Keratinocyte (primary cell): ENCODE data around the gene MTERF4. TPM values are rescaled to one million over a fixed set of nuclear protein-coding genes. Genes with fewer than 3 reads are reported as not detected.

Experiments used
- DNase-seq: peaks from one replicate; pipeline ENCODE4 v3.0.0-alpha.2; 2011; ENCODE audit warnings: low read depth, missing footprints, low spot score
- FAIRE-seq: peaks from 2 replicates; lab custom pipeline; 2011; peaks lifted over from hg19 to GRCh38; lab: Jason Lieb, UNC
- H2AFZ ChIP-seq: 2 replicates; pipeline ENCODE4 v1.6.0; 2012; ENCODE audit warnings: low read length, control low read depth, inconsistent platforms; ENCODE audit not compliant: control insufficient read depth
- H3K27ac ChIP-seq: 2 replicates; pipeline ENCODE4 v1.5.1; 2011; ENCODE audit warnings: low read length; ENCODE audit not compliant: control insufficient read depth, insufficient read depth
- H3K27me3 ChIP-seq: 3 replicates; pipeline ENCODE4 v1.6.0; 2011; ENCODE audit warnings: low read length; ENCODE audit not compliant: control insufficient read depth, insufficient read depth; ENCODE audit errors: extremely low read depth
- H3K36me3 ChIP-seq, 2 experiments: 2 replicates in 1 of 2; 3 replicates in 1 of 2; pipeline ENCODE4 v1.5.1; 2011; ENCODE audit warnings: low read length in 2 of 2, mild to moderate bottlenecking in 1 of 2; ENCODE audit not compliant: control insufficient read depth in 2 of 2, insufficient read depth in 2 of 2; ENCODE audit errors: extremely low read depth in 1 of 2
- H3K4me1 ChIP-seq: 3 replicates; pipeline ENCODE4 v1.5.1; 2011; ENCODE audit warnings: low read length; ENCODE audit not compliant: control insufficient read depth, insufficient read depth; ENCODE audit errors: extremely low read depth
- H3K4me2 ChIP-seq: 3 replicates; pipeline ENCODE4 v1.6.0; 2011; ENCODE audit warnings: low read depth, low read length; ENCODE audit not compliant: control insufficient read depth, insufficient read depth; ENCODE audit errors: extremely low read depth
- H3K4me3 ChIP-seq, 3 experiments: fragments of 200-600 bp in 1 of 3; sonication (generic) in 1 of 3; 2 replicates in 2 of 3; 3 replicates in 1 of 3; pipeline ENCODE4 v1.5.1; 2011 to 2016; ENCODE audit warnings: low read length in 3 of 3, mild to moderate bottlenecking in 3 of 3, control low read depth in 2 of 3, inconsistent platforms in 1 of 3, low read depth in 1 of 3, mixed read lengths in 1 of 3, mixed run types in 1 of 3, moderate library complexity in 1 of 3; ENCODE audit not compliant: control insufficient read depth in 2 of 3, insufficient read depth in 2 of 3; ENCODE audit errors: extremely low read depth in 1 of 3
- H3K79me2 ChIP-seq: 2 replicates; pipeline ENCODE4 v1.6.0; 2012; ENCODE audit warnings: low read length; ENCODE audit not compliant: control insufficient read depth, insufficient read depth
- H3K9ac ChIP-seq: 3 replicates; pipeline ENCODE4 v1.6.0; 2011; ENCODE audit warnings: low read length; ENCODE audit not compliant: control insufficient read depth, insufficient read depth; ENCODE audit errors: extremely low read depth
- H3K9me1 ChIP-seq: 3 replicates; pipeline ENCODE4 v1.6.0; 2011; ENCODE audit warnings: low read length; ENCODE audit not compliant: control insufficient read depth, insufficient read depth; ENCODE audit errors: extremely low read depth
- H3K9me3 ChIP-seq: 2 replicates; pipeline ENCODE4 v1.5.1; 2012; ENCODE audit warnings: low read depth, low read length; ENCODE audit not compliant: control insufficient read depth
- H4K20me1 ChIP-seq: 3 replicates; pipeline ENCODE4 v1.6.0; 2011; ENCODE audit warnings: low read length; ENCODE audit not compliant: control insufficient read depth, insufficient read depth; ENCODE audit errors: extremely low read depth
- CTCF ChIP-seq, 3 experiments: IDR thresholded peaks in 1 of 3; conservative IDR thresholded peaks in 1 of 3; optimal IDR thresholded peaks in 1 of 3; 2 replicates in 2 of 3; 3 replicates in 1 of 3; pipeline versions ENCODE3 to v1.5.1; 2011; ENCODE audit warnings: low read length in 3 of 3, mild to moderate bottlenecking in 3 of 3, moderate library complexity in 2 of 3, control low read depth in 1 of 3, inconsistent platforms in 1 of 3; ENCODE audit not compliant: insufficient read depth in 2 of 3; ENCODE audit errors: extremely low read depth in 1 of 3
- EZH2 ChIP-seq: IDR thresholded peaks from one replicate; pipeline ENCODE4 v1.6.1; 2012; ENCODE audit warnings: inconsistent platforms, mild to moderate bottlenecking, low read length, moderate library complexity
- dilution Hi-C: fragments of 300-500 bp; cut with MboI; formaldehyde crosslinking; loops from one replicate; pipeline ENCODE4 v1.7.0; 2020; ENCODE audit warnings: low sequenced_read_pairs; ENCODE audit not compliant: extremely low pct_ligation_motif_present
- polyA plus RNA-seq, 5 experiments: library from polyadenylated mRNA; depleted of rRNA in 3 of 5; stranded (reverse) in 3 of 5; stranded (forward) in 1 of 5; unstranded in 1 of 5; fragments of >200 nt; gene quantifications; 1 replicate in 1 of 5; 2 replicates in 3 of 5; 3 replicates in 1 of 5; pipeline versions ENCODE4 v1.2.1 to v1.2.3, GENCODE V29; 2011 to 2012; ENCODE audit warnings: missing spikeins in 2 of 5, low read depth in 1 of 5, low replicate concordance in 1 of 5

MTERF4 gene
- polyA plus RNA-seq, 1 donor (not counting 4 experiments of a cell fraction or from before 2014, with no cell fraction given) = 28.5 TPM

- DNase-seq (no peak), FAIRE-seq (no peak)
- H3K9ac ChIP-seq = no peak overlapping the region
- no peaks in the 10 kb centered on the region for H3K79me2 ChIP-seq
- dilution Hi-C loops = no loop called here
- no peak overlapping the region for H2AFZ ChIP-seq
- no peak for TF ChIP-seq CTCF (optimal IDR thresholded peaks at IDR 0.05 in 1 of 3, IDR thresholded peaks at IDR 0.05 in 1 of 3, conservative IDR thresholded peaks at IDR 0.05 in 1 of 3; ENCODE audit: extremely low read depth in 1 of 3, insufficient read depth in 2 of 3, low read length in 3 of 3)
- TF ChIP-seq EZH2 = no peak
- H3K36me3 ChIP-seq = peaks cover 0 to 3% of the 10 kb centered on the region in 2 experiments
- no peaks in the 10 kb centered on the region for H3K9me3 ChIP-seq
- H4K20me1 ChIP-seq = no peaks in the 10 kb centered on the region
- no peak overlapping the region for H3K27ac ChIP-seq
- no peak overlapping the region for H3K4me3 ChIP-seq
- H3K4me2 ChIP-seq = no peak overlapping the region
- no peaks in the 10 kb centered on the region for H3K27me3 ChIP-seq
- no peaks in the 10 kb centered on the region for H3K9me1 ChIP-seq
- H3K4me1 ChIP-seq = no peaks in the 10 kb centered on the region
Measured at GRCh38 chr2:241112592-241112991, 10.5 kb upstream of the MTERF4 start.

- Histone ChIP-seq H3K4me3 (no peak overlapping the region), H3K4me2 (no peak overlapping the region), H3K9me3 (no peaks in the 10 kb centered on the region), H3K9ac (no peak overlapping the region), H2AFZ (no peak overlapping the region), H3K27ac (no peak overlapping the region), H3K79me2 (no peaks in the 10 kb centered on the region), H3K4me1 (no peaks in the 10 kb centered on the region), H3K36me3 (peaks cover 0 to 5% of the 10 kb centered on the region in 2 experiments), H3K27me3 (no peaks in the 10 kb centered on the region), H3K9me1 (no peaks in the 10 kb centered on the region), H4K20me1 (no peaks in the 10 kb centered on the region)
- DNase-seq (no peak), FAIRE-seq (no peak)
- TF ChIP-seq CTCF (optimal IDR thresholded peaks at IDR 0.05 in 1 of 3, IDR thresholded peaks at IDR 0.05 in 1 of 3, conservative IDR thresholded peaks at IDR 0.05 in 1 of 3; ENCODE audit: extremely low read depth in 1 of 3, insufficient read depth in 2 of 3, low read length in 3 of 3) = no peak
- TF ChIP-seq EZH2 = no peak
- dilution Hi-C loops = no loop called here
Measured at GRCh38 chr2:241112046-241112445, 10.0 kb upstream of the MTERF4 start.
